HG03558 (cell line): ENCODE results near the gene MAST2.
"Not testable (repeated sequence)": the region's sequence is repeated elsewhere in the genome, so short reads cannot be mapped to it uniquely, and the experiment has no call there.

Experiments used
- ATAC-seq: cut with Tn5 transposase; IDR thresholded peaks from one replicate; pipeline ENCODE4 v1.9.1; 2021; ENCODE audit warnings: moderate number of reproducible peaks; ENCODE audit not compliant: unreplicated experiment; ENCODE audit errors: extremely low read depth

Gene MAST2

DNA sequence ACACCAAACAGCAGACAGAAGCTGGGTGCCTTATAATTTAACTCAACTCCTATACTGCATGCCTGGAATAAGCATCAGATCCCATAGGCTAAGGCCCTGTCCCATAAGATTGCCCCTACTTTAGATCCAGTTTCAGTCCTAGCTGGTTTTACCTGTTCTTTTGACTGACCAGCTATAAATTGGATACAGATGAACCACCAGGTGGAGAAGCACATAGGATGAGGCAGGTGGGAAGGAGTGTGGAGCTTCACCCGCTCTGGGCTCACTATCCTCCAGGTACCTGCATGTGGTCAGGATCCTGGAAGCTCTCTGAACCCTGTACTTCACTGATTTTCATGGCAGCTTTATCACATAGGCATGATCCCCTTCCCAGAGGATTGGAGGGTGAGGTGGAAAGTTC lies 51.3 kb downstream of the MAST2 start:
- ATAC-seq = no peak

DNA sequence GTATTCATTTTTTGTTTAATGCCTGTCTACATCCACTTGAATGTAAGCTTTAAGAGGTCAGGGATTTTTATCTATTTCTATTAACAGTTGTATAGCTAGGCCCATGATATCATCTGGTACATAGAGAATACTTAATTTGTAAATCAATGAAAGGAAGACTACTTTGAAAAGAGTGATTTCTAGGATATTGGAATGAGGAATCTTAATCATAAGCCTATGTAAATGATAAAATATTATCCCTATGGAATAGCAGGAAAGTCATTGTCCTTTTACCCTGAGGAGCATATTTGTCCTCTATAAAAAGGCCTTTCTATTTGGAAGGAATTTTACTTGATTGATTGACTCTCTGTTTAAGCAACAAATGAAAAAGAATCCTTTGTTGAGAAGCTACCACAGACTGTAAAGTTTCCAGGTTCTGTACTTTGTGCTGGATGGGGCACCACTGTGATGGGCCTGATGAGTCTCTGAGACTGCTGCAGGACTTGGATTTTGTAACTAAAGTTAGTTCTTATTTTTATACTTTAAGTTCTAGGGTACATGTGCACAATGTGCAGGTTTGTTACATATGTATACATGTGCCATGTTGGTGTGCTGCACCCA lies 53.8 kb downstream of the MAST2 start:
- ATAC-seq = no peak

DNA sequence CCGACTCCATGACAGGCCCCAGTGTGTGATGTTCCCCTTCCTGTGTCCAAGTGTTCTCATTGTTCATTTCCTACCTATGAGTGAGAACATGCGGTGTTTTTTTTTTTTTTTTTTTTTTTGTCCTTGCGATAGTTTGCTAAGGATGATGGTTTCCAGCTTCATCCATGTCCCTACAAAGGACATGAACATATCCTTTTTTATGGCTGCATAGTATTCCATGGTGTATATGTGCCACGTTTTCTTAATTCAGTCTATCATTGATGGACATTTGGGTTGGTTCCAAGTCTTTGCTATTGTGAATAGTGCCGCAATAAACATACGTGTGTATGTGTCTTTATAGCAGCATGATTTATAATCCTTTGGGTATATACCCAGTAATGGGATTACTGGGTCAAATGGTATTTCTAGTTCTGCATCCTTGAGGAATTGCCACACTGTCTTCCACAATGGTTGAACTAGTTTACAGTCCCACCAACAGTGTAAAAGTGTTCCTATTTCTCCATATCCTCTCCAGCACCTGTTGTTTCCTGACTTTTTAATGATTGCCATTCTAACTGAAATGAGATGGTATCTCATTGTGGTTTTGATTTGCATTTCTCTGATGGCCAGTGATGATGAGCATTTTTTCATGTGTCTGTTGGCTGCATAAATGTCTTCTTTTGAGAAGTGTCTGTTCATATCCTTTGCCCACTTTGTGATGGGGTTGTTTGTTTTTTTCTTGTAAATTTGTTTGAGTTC lies 54.5 kb downstream of the MAST2 start:
- not testable (repeated sequence) for ATAC-seq

DNA sequence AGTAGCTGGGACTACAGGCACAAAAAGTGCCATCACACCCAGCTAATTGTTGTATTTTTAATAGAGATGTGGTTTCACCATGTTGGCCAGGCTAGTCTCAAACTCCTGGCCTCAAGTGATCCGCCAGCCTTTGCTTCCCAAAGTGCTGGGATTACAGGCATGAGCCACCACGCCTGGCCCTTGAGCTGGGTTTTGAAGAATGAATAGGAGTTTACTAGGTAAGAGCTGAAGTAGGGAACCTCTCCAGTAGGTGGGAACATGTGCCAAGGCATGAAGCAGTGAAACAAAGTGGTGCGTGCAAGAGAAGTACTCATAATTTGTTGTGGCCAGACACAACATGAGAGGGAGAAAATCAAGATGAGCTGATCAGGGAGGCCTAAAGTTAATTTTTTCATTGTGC lies 55.8 kb downstream of the MAST2 start:
- no peak for ATAC-seq

DNA sequence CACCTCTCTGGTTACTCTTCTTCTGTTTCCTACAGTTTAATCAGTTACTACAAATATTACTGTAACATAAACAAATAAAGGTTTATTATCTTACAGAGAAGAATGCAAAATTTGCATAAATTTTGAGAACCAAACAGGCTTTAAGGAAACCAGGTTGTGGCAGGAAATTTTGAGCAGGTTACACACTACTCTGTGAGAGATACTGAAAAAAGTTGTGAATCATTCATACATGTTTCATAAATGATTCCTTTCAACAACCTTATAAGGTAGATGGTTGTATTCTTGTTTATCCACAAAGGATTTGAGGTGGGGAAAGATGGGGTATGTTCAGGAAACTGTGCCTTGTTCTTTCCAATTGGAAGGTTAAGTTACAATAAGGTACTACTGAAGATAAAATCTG lies 58.6 kb downstream of the MAST2 start:
- no peak for ATAC-seq

DNA sequence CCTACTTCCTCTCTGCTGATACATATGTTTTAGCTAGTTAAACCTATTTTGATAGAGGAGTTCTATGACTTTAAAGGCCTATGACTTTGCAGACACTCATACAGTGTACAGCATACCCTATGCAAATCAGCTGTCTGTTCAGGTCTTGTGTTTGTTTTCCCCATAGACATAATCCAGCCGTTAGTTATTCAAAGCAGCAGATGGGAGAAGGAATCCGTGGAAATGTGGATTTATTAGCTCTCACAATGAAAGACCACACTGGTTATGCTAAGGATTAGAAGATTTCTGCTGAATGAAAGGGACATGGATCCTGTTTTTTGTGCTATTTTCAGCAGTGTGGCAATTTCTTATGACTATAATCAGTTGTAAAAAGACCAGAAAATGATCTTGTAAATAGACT lies 59.8 kb downstream of the MAST2 start:
- no peak for ATAC-seq

DNA sequence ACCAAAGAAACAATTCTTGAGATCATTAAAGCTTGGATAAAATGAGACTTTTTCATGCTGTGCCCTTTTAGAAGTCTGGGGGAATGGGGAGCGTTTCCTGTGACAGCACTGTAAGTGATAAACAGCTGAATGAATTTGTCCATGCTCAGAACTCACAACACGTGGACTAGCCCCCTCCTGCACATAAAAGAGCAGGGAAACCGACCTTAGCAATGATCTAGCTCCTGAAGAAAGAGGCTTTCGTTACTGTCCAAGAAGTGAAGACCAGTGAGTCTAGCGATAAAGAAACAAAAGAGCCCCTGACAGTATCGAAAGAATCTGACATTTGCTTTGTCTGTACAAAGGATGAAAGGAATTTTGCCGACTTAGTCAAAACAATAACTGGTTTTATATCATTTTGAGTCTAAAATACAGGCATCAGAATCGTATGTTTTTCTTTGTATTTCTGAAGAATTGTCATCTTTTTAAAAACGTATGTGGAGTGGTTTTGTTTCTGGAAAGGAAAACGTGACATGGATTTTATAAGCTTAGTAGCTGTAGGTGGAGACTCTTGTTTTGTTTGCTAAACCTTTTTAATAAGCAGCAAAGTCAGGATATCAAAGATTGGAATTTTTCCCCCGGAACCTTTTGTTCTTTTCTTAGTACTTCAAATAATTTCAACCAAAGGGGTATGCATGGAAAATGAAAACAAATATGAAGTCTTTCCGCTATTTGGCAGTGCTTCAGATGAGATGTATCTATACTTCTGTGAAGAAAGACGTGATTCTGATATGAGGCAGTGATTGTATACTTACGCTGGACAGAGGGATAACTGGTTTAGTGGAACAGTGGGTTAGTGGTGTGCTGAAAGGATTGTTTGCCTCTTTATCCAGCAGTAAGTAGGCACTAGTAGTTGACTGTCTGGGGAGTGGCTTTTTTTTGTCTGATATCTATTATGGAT lies 61.0 kb downstream of the MAST2 start:
- no peak for ATAC-seq

DNA sequence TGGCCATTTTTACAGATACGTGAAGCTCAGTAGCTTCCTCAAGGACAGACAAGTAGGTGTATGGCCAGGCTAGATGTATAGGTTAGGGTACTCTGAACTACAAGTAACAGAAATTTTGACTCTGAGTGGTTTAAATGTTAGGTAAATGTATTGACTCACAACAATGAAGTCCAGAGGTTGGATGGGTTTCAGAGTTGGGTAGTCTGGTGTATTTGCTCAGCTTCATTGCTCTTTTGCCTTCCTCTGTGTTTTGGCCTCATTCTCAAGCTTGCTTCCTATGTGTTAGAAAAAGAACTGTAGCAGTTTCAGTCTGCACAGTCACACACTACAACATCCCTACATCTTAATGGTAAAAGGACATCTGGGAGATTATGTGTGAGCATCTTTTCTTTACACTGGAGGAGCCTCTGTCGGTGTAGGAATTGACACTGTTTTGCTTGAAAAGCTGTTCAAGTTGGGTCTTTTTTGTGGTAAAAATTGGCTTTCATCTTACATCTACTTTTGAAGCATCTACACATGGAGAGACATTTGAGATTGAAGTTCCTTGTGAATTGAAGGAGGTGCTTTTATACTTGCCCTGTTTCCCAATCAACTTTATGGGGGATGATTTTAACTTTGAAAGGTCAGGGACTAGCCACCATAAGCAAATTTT lies 64.4 kb downstream of the MAST2 start:
- no peak for ATAC-seq

DNA sequence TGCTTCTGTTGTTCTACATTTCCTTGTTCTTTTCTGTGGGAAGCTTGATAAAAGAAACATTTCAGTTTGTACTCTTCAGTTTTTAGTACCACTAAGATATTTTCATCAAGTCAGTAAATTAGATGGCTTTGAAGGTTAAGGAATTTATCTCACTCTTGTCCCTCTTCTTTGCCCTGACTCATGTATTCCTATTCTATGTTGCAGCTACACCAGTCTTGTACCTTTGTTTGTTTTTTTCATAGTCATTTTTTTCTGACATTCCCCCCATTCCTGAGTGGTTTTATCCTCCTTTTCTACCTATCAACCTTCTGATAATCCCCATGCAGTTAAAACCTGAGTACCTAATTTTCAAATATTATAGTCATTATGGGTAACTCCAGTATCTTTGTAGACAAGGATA lies 65.4 kb downstream of the MAST2 start:
- no peak for ATAC-seq

DNA sequence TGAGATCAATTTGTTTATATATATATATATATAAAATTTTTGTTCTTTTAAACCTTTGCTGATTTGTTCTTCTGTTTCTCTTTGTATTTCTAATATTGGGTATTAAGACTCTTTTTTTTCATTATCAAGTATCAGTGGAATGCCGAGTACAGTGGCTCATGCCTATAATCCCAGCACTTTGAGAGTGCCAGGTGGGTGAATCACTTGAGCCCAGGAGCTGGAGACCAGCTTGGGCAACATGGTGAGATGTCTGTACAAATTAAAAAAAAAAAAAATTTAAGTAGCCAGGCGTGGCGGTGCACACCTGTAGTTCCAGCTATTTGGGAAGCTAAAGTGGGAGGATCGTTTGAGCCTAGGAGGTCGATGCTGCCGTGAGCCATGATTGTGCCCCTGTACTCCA lies 67.1 kb downstream of the MAST2 start:
- ATAC-seq = no peak

DNA sequence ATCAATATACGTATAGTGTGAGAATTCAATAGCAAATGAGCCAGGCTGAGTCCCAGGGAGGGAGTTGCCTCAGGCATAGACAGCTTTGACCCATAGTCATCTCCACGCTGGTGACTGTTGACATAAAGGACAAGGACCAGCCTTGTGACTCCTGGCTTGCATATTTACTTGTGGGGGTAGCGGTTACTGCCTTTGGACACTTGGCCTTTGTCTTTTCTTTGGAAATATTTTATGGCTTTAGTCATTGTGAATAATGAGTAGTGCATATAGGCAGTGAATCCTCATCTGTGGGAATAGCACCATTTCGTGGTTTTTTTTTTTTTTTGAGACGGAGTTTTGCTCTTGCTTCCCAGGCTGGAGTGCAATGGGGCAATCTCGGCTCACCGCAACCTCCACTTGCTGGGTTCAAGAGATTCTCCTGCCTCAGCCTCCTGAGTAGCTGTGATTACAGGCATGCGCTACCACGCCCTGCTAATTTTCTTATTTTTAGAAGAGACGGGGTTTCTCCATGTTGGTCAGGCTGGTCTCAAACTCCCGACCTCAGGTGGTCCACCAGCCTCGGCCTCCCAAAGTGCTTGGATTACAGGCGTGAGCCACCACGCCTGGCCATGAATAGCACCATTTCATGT lies 68.9 kb downstream of the MAST2 start:
- ATAC-seq = not testable (repeated sequence)

DNA sequence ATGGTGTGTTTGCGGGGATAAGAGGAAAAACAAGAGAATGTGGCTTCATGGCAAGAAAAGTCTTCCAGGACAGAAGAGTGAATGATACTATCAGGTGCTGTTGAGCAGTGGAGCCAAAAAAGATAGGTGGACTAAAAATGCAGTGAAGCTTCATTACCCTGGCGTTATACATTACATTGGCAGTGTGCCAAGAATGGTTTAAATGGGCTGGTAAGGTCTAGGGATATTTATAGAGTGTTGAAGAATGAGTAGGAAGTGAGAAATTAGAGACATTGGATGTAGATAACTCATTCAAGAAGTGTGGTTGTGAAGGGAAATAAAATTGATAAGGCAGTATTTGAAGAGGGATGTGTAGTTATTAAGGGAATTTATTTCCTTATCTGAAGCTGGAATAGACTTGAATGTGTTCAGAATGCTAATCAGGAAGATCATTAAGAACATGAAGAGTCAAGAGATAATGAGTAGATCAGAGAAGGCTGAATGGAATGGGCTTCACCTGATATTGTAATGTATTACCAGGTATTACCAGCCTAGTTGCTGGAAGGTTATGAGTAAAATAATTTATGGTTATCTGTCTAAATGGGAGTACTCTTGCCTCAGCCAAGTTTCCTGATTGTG lies 72.7 kb downstream of the MAST2 start:
- no peak for ATAC-seq

DNA sequence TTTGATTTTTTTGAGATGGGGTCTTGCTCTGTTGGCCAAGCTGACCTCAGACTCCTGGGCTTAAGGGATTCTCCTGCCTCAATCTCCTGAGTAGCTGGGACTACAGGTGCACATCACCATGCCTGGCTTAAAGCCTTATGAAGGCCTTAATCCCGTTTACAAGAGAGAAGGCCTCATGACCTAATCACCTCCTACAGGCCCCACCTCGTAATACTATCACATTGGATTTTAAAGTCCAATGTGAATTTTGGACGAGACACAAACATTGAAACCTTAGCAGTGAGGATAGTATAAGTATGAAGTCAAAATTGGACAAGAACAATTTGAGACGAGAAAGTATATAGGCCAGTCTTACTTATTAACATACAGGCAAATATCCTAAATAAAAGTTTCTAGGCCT lies 73.9 kb downstream of the MAST2 start:
- no peak for ATAC-seq

DNA sequence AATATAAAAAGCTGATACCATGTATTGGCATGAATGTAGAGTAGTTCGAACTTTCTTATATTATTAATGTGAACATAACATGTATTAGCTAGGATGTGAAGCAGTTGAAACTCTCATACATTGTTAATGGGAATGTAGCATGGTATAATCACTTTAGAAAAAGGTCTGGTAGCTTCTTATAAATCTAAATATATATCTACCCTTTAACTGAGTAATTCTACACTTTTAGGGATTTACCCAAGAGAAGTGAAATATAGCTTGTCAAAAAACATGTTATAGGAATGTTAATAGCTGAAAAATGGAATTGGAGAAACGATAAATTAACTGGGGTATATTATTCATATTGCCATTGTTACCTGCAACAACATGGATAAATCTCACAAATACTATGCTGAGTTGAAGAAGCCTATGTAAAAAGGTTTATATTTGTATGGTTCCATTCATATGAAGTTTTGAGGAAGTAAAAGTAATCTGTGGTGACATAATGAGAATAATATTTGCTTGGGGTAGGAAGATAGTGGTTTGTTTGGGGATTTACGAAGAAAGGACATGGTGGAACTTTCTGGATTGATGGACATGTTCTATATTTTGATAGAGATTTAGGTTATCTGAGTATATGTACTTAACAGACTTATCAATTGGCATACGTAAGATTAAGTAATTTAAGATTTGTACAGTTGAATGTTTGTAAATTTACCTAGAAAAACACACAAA lies 76.6 kb downstream of the MAST2 start:
- ATAC-seq = no peak

DNA sequence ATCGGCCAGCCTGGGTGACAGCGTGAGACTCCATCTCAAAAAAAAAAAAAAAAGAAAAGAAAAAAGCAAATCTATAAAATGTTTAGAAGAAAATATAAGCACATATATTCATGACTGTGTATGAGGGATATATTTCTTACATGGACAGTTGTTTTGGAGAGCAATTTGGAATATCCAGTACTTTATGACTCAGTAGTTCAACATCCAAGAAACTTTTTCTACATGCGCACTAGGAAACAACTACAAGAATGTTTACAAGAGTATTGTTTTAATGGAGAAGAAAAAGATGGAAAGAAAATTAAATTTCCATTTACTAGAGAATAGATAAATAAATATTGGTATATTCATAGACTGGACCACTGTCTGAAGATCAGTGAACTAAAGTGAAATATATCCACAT lies 77.5 kb downstream of the MAST2 start:
- no peak for ATAC-seq

DNA sequence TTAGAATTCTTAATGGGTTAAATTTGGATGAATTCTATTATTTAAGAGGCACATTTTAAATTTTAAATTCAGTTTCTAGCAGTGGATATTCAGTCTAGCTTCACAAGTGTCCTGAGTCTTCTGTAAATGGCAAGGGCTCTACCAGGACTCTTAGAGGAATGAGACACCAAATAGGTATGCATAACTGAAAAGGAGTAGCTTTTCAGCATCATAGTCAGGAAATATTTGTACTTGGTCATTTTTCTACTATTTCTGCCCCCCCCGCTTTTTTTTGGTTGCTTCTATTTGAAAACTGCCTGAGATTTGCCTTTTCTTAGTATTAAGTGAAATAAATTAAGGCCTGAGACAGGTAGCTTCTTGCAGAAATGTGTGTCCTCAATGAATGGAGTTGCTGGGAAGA lies 80.2 kb downstream of the MAST2 start:
- ATAC-seq = no peak

DNA sequence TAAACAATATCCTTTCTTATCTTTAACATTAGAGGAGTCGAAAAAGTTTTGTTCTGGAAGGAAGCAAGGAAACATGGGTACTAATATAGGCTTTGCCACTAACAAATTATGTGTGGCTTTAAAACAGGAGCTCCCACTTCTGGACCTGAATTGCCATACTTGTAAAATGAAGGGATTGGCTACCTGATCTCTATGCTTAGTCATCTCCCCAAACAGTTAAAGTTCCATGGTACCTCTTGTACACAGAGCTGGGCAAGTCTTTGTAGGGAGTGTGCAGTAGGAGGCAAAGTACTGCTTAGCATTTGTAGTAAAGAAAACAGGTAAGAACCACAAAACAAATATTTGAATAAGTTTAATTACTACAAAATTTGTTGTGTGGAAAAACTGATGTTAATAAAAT lies 81.3 kb downstream of the MAST2 start:
- no peak for ATAC-seq

DNA sequence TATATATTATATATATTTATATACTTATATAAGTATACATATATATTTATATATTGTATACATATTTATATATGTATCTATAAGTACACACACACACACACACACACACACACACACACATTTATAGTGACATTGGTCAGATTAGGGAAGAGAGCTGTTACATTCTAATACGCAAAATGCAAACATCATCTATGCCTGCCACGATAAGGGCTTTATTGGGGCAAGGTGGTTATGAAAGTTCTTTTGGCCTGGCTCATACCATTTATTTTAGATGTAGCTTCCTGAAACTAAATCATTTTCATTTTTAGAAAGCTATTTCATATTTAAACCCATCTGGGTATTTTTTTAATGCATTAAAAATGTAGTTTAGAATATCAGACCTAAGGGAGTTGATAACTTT lies 82.8 kb downstream of the MAST2 start:
- ATAC-seq = no peak

DNA sequence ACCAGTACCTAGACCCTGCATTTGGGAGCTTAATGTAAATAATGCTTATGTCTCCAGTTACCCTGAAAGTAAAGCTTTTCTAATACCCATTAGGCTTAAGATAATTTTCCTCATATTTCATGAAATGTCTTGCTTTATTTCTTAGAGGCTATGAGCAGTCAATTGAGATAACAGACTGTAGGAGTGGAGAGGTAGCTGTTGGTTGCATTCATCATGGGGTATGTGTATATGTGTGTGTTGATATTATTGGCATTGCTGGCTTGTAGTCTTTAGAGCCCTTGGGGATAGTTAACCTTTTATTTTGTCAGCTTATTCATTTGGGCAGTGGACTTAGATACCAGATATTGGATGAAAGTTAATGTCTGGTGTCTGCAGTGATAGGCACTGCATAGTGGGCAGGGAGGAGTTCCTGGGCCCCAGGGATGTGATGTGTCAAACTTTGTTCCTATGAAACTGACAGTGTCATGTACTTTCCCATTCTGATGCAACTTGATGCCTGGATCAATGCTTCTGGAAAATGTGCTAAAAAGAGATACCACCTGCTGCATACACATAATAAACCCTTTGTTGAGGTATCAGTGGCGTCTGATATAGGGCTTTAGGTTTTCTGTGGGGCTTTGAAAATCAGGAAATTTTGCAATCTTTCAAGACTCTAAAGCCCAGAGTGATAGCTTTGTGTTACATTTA lies 83.9 kb downstream of the MAST2 start:
- no peak for ATAC-seq
